Measurements from ENCODE around the gene GRK6.

Gene GRK6

DNA sequence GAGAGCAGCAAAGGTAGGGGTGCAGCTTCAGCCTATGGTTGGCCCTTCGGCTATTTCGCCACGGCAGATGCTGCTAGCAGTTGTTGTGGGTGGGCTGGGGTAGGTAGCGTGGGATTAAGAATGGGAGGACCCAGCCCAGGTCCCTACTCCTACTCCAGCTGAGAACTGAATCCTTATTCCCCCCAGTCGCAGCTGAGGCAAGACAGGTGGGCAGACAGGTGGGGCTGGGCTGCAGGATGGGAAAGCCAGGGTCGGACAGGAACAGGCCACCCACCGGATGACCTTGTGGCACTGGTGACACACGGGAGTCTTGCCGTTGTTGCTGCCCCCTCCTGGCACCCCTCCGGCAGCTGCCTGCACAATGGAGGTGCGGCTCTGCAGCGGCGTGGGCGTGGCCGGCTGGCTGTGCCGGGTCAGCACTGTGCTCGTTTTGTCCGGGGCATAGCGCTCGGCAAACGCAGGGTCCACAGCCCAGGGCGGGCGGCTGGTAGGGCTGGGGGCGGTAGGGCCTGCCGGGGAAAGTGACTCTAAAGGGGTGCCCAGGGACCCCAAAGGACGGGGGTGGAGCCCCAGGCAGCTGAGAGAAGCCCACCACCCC, 62.7 kb downstream of the GRK6 start:
- H3K4me3 ChIP-seq (ENCODE audit: low read length) = no peak overlapping the region
- peak overlapping the region; percentile 75 for H3K27ac ChIP-seq (ENCODE audit: low read depth, low read length)
- peaks cover 39% of the 10 kb centered on the region for H3K4me1 ChIP-seq (ENCODE audit: control insufficient read depth, insufficient read depth, low read length)
- peaks cover 28% of the 10 kb centered on the region for H3K36me3 ChIP-seq (ENCODE audit: control insufficient read depth, insufficient read depth, low read length)
- no peak overlapping the region for H3K9ac ChIP-seq (ENCODE audit: low read length)
- H3K27me3 ChIP-seq (ENCODE audit: control insufficient read depth, insufficient read depth, low read length) = no peaks in the 10 kb centered on the region

DNA sequence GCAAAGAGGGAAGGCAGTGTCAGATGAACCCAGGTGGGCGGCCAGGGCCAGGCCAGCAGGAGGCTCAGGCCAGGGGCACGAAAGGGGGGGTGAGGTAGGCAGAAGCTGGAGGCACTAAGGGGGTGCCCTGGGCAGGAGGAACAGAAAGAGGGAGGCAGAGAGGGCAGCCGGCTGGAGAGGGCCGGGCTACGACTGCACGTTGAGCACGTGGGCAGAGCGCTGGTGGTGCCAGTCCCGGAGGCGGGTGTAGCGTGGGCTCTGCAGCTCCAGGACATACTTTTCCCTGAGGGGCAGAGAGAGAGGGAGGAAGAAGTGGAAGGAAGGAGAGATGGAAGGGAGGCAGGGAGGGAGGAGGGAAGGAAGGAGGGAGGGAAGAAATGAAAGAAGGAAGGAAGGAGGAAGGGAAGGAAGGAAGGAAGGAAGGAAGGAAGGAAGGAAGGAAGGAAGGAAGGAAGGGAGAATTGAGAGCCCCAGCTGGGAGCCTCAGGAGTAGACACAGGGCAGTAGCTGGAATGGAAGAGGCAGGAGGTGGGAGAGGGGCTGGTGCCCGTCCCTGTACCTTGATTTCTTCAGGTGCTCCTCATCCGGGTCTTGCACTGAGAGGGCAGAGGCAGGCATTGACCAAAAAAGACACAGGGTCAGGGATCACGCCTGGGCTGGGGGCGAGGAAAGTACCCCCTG, 64.0 kb downstream of the GRK6 start:
- peaks cover 25% of the 10 kb centered on the region for H3K36me3 ChIP-seq (ENCODE audit: control insufficient read depth, insufficient read depth, low read length)
- H3K9ac ChIP-seq (ENCODE audit: low read length) = no peak overlapping the region
- H3K27me3 ChIP-seq (ENCODE audit: control insufficient read depth, insufficient read depth, low read length) = no peaks in the 10 kb centered on the region
- peak overlapping the region; percentile 100 for H3K27ac ChIP-seq (ENCODE audit: low read depth, low read length)
- no peak overlapping the region for H3K4me3 ChIP-seq (ENCODE audit: low read length)
- H3K4me1 ChIP-seq (ENCODE audit: control insufficient read depth, insufficient read depth, low read length) = peaks cover 33% of the 10 kb centered on the region

DNA sequence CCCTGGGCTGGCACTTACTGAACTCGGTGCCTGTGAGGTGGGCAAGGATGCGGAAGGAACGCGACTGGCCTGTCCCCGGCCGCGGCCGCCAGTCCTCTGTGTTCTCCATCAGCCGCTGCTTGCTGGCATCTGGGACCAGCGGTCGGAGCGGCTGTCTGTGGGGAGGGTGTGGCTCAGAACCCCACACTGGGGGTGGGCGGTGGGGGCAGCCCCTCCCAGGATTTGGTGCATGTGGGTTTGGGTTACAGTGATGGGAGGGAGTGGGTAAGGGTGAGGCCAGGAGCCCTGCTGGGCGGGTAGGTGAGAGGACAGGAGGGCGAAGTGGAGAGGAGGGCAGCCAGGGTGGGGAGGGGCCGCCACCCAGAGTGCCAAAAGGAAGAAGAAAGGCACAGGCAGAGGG, 64.5 kb downstream of the GRK6 start:
- Histone ChIP-seq H3K4me3 (ENCODE audit: low read length) (no peak overlapping the region), H3K9ac (ENCODE audit: low read length) (no peak overlapping the region), H3K27ac (ENCODE audit: low read depth, low read length) (peak overlapping the region; percentile 100), H3K27me3 (ENCODE audit: control insufficient read depth, insufficient read depth, low read length) (no peaks in the 10 kb centered on the region), H3K36me3 (ENCODE audit: control insufficient read depth, insufficient read depth, low read length) (peaks cover 26% of the 10 kb centered on the region), H3K4me1 (ENCODE audit: control insufficient read depth, insufficient read depth, low read length) (peaks cover 37% of the 10 kb centered on the region)

DNA sequence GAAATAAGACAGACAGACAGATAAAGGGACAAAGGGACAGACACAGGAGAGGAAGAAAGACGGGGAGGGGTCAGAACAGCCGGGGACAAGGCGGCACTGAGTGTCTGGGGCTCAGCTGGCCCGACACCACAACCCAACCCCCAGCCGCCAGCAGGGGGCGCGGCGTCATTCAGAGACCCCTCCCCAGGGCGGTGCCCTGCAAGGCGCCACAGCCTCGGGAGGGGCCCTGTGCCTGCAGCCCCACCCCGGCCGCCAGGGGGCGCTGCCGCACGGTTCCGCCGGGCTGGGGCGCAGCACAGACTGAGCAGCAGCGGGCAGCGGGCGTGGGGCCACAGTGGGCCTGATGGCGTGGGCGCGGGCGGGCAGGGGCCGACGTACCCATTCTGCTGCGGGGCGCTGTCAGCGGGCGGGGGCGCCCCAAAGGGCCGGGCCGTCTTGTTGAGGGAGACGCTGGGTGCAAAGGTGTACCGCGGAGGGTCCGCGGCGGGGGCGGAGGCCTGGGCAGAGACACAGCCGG, 65.0 kb downstream of the GRK6 start:
- Histone ChIP-seq H3K9ac (ENCODE audit: low read length) (no peak overlapping the region), H3K36me3 (ENCODE audit: control insufficient read depth, insufficient read depth, low read length) (peaks cover 25% of the 10 kb centered on the region), H3K4me1 (ENCODE audit: control insufficient read depth, insufficient read depth, low read length) (peaks cover 38% of the 10 kb centered on the region), H3K27me3 (ENCODE audit: control insufficient read depth, insufficient read depth, low read length) (no peaks in the 10 kb centered on the region), H3K27ac (ENCODE audit: low read depth, low read length) (peak overlapping the region; percentile 100), H3K4me3 (ENCODE audit: low read length) (no peak overlapping the region)

DNA sequence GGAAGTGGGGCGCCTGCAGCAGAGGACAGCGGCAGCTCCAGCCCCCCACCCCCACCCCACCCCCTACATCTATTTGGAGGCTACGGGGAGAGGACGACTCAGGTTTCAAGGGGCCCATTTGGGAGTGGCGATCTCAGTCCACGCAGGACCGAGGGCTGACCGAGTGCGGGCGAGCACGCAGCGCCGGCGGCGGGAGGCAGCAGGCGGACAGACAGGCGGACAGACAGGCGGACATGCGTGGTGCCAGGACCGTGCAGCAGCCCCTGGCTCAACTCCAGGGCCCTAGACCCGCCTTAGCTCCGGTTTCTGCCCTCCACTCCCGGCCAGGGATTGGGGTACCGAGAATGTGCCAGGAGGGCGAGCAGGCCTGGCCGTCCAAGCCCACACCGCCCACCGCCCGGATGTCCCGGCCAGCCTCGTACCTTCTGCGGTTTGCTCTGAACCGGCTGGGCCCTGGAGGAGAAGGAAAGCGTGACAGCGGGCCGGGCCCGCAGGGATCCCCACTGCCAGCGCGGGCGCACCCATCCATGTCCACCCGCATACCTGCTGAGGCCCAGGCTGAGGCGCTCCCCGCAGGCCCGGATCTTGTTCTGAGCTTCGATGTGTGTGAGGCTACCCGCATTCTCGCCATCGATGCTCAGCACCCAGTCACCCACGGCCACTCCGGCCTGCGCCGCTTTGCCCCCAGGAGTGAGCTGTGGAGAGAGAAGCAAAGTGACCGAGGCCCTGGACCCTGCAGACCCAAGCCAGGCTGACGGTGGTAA, 65.7 kb downstream of the GRK6 start:
- no peaks in the 10 kb centered on the region for H3K27me3 ChIP-seq (ENCODE audit: control insufficient read depth, insufficient read depth, low read length)
- peak overlapping the region; percentile 37 for H3K4me3 ChIP-seq (ENCODE audit: low read length)
- H3K27ac ChIP-seq (ENCODE audit: low read depth, low read length) = peak overlapping the region; percentile 100
- peaks cover 38% of the 10 kb centered on the region for H3K4me1 ChIP-seq (ENCODE audit: control insufficient read depth, insufficient read depth, low read length)
- peaks cover 23% of the 10 kb centered on the region for H3K36me3 ChIP-seq (ENCODE audit: control insufficient read depth, insufficient read depth, low read length)
- no peak overlapping the region for H3K9ac ChIP-seq (ENCODE audit: low read length)
